ENCODE measurements around the gene TBC1D12.

Gene TBC1D12

GRCh38 chr10:94407668-94408067, 5.3 kb downstream of the TBC1D12 start:
- no peak for DNase-seq (ENCODE audit: low read depth)

GRCh38 chr10:94409021-94409657, 6.8 kb downstream of the TBC1D12 start:
- DNase-seq (ENCODE audit: low read depth), result no peak

- no peak for DNase-seq (ENCODE audit: low read depth)
These were observed 9.0 kb downstream of the TBC1D12 start for GRCh38 chr10:94411304-94411703.

GRCh38 chr10:94412449-94412848, 10.1 kb downstream of the TBC1D12 start:
- no peak for DNase-seq (ENCODE audit: low read depth)

- DNase-seq (ENCODE audit: low read depth), result no peak
These were observed 11.0 kb downstream of the TBC1D12 start for GRCh38 chr10:94413361-94413760.

GRCh38 chr10:94416896-94417295, 14.6 kb downstream of the TBC1D12 start:
- DNase-seq (ENCODE audit: low read depth), result no peak

GRCh38 chr10:94417321-94417720, 15.0 kb downstream of the TBC1D12 start:
- DNase-seq (ENCODE audit: low read depth), result no peak

GRCh38 chr10:94420516-94420915, 18.2 kb downstream of the TBC1D12 start:
- no peak for DNase-seq (ENCODE audit: low read depth)

- no peak for DNase-seq (ENCODE audit: low read depth)
These were observed 18.7 kb downstream of the TBC1D12 start for GRCh38 chr10:94420998-94421528.

- DNase-seq (ENCODE audit: low read depth), result no peak
These were observed 21.3 kb downstream of the TBC1D12 start for GRCh38 chr10:94423627-94424026.

- no peak for DNase-seq (ENCODE audit: low read depth)
These were observed 22.5 kb downstream of the TBC1D12 start for GRCh38 chr10:94424714-94425337.

GRCh38 chr10:94425942-94426341, 23.6 kb downstream of the TBC1D12 start:
- no peak for DNase-seq (ENCODE audit: low read depth)

GRCh38 chr10:94427166-94427565, 24.8 kb downstream of the TBC1D12 start:
- DNase-seq (ENCODE audit: low read depth), result no peak

- DNase-seq (ENCODE audit: low read depth), result peak; percentile 82
These were observed 26.7 kb downstream of the TBC1D12 start for GRCh38 chr10:94428766-94429707.

GRCh38 chr10:94430701-94431100, 28.4 kb downstream of the TBC1D12 start:
- DNase-seq (ENCODE audit: low read depth), result no peak

- DNase-seq (ENCODE audit: low read depth), result no peak
These were observed 30.1 kb downstream of the TBC1D12 start for GRCh38 chr10:94432443-94432842.

GRCh38 chr10:94439275-94439861, 37.0 kb downstream of the TBC1D12 start:
- DNase-seq (ENCODE audit: low read depth), result peak; percentile 14

GRCh38 chr10:94440096-94440495, 37.8 kb downstream of the TBC1D12 start:
- no peak for DNase-seq (ENCODE audit: low read depth)

GRCh38 chr10:94443047-94443446, 40.7 kb downstream of the TBC1D12 start:
- DNase-seq (ENCODE audit: low read depth), result no peak

GRCh38 chr10:94443549-94443948, 41.2 kb downstream of the TBC1D12 start:
- DNase-seq (ENCODE audit: low read depth), result no peak

- no peak for DNase-seq (ENCODE audit: low read depth)
These were observed 48.4 kb downstream of the TBC1D12 start for GRCh38 chr10:94450782-94451181.

- no peak for DNase-seq (ENCODE audit: low read depth)
These were observed 49.7 kb downstream of the TBC1D12 start for GRCh38 chr10:94451883-94452519.

All from stromal cell of bone marrow (primary cell).